Coronary artery (tissue), 2 donors: Measurements from ENCODE around the gene TOM1L1.

Source experiments
- DNase-seq: peaks from one replicate; pipeline ENCODE4 v3.0.0-alpha.2; 2017; ENCODE audit warnings: low spot score
- H3K27ac ChIP-seq, 2 donors: fragments of 200-600 bp; sonication (generic); one replicate each; pipeline ENCODE4 v1.5.1; 2016 to 2019
- H3K4me3 ChIP-seq: fragments of 200-600 bp; sonication (generic); 2 replicates; pipeline ENCODE4 v1.5.1; 2016; ENCODE audit warnings: mild to moderate bottlenecking, moderate library complexity
- CTCF ChIP-seq: fragments of 200-600 bp; sonication (generic); IDR thresholded peaks from one replicate; pipeline ENCODE4 v1.5.1; 2019; ENCODE audit warnings: antibody characterized with exemption

TOM1L1 gene

DNA sequence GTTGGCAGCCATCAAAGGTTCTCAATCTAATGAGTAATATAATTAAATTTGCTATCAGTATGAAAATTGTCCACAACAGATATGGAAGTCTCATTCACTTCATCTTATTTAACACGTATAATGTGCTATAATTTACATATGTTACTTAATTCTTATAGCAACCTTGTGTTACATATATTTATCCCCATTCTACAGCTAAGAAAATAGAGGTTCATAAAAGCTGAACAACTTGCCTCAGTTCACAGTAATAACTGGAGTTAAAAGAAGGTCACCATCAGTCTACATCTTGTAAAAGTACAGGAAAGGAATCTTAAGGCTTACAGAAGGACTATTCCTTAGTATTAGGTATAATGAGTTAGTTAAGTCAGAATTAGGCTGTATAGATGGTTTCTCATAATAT, 95.8 kb downstream of the TOM1L1 start:
- DNase-seq = no peak
- H3K4me3 ChIP-seq = no peak overlapping the region
- no peak for TF ChIP-seq CTCF
- no peak overlapping the region for H3K27ac ChIP-seq

GRCh38 chr17:55002458-55002857, 101.8 kb downstream of the TOM1L1 start:
- no peak for DNase-seq

GRCh38 chr17:55004484-55004883, 103.8 kb downstream of the TOM1L1 start:
- TF ChIP-seq CTCF = no peak
- Histone ChIP-seq H3K27ac (no peak overlapping the region), H3K4me3 (no peak overlapping the region)
- no peak for DNase-seq

More at GRCh38 chr17:55002458-55002857, 101.8 kb downstream of the TOM1L1 start:
- H3K4me3 ChIP-seq = no peak overlapping the region
- H3K27ac ChIP-seq = no peak overlapping the region
- TF ChIP-seq CTCF = no peak

- DNase-seq = no peak
- no peak overlapping the region for H3K27ac ChIP-seq
- no peak for TF ChIP-seq CTCF
- no peak overlapping the region for H3K4me3 ChIP-seq
Measured at GRCh38 chr17:55005520-55005919, 104.9 kb downstream of the TOM1L1 start.
